Measurements from ENCODE around the gene MS4A4A. TPM values are rescaled to one million over a fixed set of nuclear protein-coding genes. Genes with fewer than 3 reads are reported as not detected.

The MS4A4A gene
- total and polyA plus RNA-seq, 2 experiments from 2014 or later: not detected

DNA sequence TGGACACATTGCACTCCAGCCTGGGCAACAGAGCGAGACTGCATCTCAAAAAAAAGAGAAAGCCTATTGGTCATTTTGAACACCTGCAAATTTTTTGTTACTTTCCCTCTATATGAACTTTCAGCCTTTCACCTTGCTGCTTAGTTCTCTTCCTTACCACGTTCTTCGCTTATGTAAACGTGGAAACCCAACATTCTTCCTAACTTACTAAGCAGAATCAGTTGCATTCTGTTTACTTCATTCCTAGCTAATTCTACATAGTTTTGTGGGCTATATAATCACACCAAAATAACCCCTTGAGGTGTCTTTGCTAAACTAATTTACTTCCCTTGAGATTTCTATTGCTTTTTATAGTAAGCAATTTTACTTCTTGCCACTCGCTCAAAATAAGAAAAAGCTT lies 23.2 kb downstream of the MS4A4A start:
- H3K27ac ChIP-seq: no peak overlapping the region
- TF ChIP-seq, protein P1, sequence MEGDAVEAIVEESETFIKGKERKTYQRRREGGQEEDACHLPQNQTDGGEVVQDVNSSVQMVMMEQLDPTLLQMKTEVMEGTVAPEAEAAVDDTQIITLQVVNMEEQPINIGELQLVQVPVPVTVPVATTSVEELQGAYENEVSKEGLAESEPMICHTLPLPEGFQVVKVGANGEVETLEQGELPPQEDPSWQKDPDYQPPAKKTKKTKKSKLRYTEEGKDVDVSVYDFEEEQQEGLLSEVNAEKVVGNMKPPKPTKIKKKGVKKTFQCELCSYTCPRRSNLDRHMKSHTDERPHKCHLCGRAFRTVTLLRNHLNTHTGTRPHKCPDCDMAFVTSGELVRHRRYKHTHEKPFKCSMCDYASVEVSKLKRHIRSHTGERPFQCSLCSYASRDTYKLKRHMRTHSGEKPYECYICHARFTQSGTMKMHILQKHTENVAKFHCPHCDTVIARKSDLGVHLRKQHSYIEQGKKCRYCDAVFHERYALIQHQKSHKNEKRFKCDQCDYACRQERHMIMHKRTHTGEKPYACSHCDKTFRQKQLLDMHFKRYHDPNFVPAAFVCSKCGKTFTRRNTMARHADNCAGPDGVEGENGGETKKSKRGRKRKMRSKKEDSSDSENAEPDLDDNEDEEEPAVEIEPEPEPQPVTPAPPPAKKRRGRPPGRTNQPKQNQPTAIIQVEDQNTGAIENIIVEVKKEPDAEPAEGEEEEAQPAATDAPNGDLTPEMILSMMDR (IDR thresholded peaks at IDR 0.05; ENCODE audit: low read depth, low read length): no peak
- H3K36me3 ChIP-seq: no peaks in the 10 kb centered on the region
- no peaks in the 10 kb centered on the region for H3K4me1 ChIP-seq (ENCODE audit: low read depth)
- DNase-seq (ENCODE audit: low read depth in 1 of 2, low spot score in 1 of 2): no peak
- H3K27me3 ChIP-seq: no peaks in the 10 kb centered on the region
- H3K4me3 ChIP-seq: no peak overlapping the region
- no peaks in the 10 kb centered on the region for H3K9me3 ChIP-seq (ENCODE audit: low read depth)

- Histone ChIP-seq H3K27ac (no peak overlapping the region), H3K4me3 (no peak overlapping the region), H3K36me3 (no peaks in the 10 kb centered on the region), H3K4me1 (ENCODE audit: low read depth) (no peaks in the 10 kb centered on the region), H3K9me3 (ENCODE audit: low read depth) (no peaks in the 10 kb centered on the region), H3K27me3 (no peaks in the 10 kb centered on the region)
- DNase-seq (ENCODE audit: low read depth in 1 of 2, low spot score in 1 of 2): peak in 1 of 2 donors; percentile 9
- TF ChIP-seq, protein P1 (IDR thresholded peaks at IDR 0.05; ENCODE audit: low read depth, low read length): no peak
These were observed 25.6 kb downstream of the MS4A4A start for GRCh38 chr11:60305906-60306619.

DNA sequence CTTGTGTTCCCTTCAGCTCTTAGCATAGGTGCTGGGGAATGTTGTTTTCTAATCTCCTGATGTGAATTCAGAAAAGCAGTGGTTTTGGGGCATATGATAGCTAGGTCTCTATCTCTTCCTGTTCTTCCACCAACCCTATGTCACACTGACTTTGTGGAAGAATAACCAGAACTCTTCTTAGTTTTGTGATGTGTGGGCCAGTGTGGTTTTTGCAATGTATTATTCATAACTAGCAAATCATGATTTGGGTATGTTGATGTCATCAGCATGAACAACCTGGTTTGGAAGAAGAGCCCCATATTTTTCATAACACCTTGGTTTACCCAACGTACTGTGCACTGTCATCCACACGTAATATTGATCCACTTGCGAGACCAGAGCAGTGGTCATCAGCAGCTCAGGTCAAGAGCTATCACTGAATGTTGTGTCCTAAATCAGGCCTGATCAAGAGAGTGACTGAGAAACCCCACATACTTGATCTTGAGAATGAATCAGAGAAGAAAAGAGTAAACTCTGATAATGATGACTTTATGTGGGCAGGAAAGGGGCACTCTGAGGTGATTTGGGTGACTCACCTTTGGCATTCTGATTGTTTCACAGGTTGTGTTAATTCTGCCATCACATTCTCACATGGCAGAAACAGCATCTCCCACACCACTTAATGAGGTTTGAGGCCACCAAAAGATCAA lies 27.2 kb downstream of the MS4A4A start:
- Histone ChIP-seq H3K27ac (no peak overlapping the region), H3K27me3 (no peaks in the 10 kb centered on the region), H3K36me3 (no peaks in the 10 kb centered on the region), H3K4me3 (no peak overlapping the region), H3K9me3 (ENCODE audit: low read depth) (no peaks in the 10 kb centered on the region), H3K4me1 (ENCODE audit: low read depth) (no peaks in the 10 kb centered on the region)
- DNase-seq (ENCODE audit: low read depth in 1 of 2, low spot score in 1 of 2): no peak
- TF ChIP-seq, protein P1 (IDR thresholded peaks at IDR 0.05; ENCODE audit: low read depth, low read length): no peak

GRCh38 chr11:60310407-60310998 lies 30.0 kb downstream of the MS4A4A start:
- no peak overlapping the region for H3K4me3 ChIP-seq
- H3K36me3 ChIP-seq: no peaks in the 10 kb centered on the region
- H3K4me1 ChIP-seq (ENCODE audit: low read depth): no peaks in the 10 kb centered on the region
- no peak for DNase-seq (ENCODE audit: low read depth in 1 of 2, low spot score in 1 of 2)
- H3K9me3 ChIP-seq (ENCODE audit: low read depth): no peaks in the 10 kb centered on the region
- no peak overlapping the region for H3K27ac ChIP-seq
- TF ChIP-seq, protein P1 (IDR thresholded peaks at IDR 0.05; ENCODE audit: low read depth, low read length): no peak
- H3K27me3 ChIP-seq: no peaks in the 10 kb centered on the region

GRCh38 chr11:60314635-60315321 lies 34.3 kb downstream of the MS4A4A start:
- Histone ChIP-seq H3K27me3 (no peaks in the 10 kb centered on the region), H3K4me3 (no peak overlapping the region), H3K4me1 (ENCODE audit: low read depth) (no peaks in the 10 kb centered on the region), H3K9me3 (ENCODE audit: low read depth) (no peaks in the 10 kb centered on the region), H3K36me3 (no peaks in the 10 kb centered on the region), H3K27ac (no peak overlapping the region)
- no peak for DNase-seq (ENCODE audit: low read depth in 1 of 2, low spot score in 1 of 2)
- TF ChIP-seq, protein P1 (IDR thresholded peaks at IDR 0.05; ENCODE audit: low read depth, low read length): no peak
